GM18868 (cell line): ENCODE measurements around the gene ZNF787.
A peak's percentile ranks its signal among the peaks of the same experiment; 100 is the strongest.

Experiments used
- ATAC-seq: cut with Tn5 transposase; IDR thresholded peaks from one replicate; pipeline ENCODE4 v1.9.1; 2021; ENCODE audit warnings: mild to moderate bottlenecking, moderate library complexity; ENCODE audit not compliant: unreplicated experiment

Gene ZNF787

GRCh38 chr19:56123266-56123891 lies 2.3 kb upstream of the ZNF787 start:
- ATAC-seq, result no peak

DNA sequence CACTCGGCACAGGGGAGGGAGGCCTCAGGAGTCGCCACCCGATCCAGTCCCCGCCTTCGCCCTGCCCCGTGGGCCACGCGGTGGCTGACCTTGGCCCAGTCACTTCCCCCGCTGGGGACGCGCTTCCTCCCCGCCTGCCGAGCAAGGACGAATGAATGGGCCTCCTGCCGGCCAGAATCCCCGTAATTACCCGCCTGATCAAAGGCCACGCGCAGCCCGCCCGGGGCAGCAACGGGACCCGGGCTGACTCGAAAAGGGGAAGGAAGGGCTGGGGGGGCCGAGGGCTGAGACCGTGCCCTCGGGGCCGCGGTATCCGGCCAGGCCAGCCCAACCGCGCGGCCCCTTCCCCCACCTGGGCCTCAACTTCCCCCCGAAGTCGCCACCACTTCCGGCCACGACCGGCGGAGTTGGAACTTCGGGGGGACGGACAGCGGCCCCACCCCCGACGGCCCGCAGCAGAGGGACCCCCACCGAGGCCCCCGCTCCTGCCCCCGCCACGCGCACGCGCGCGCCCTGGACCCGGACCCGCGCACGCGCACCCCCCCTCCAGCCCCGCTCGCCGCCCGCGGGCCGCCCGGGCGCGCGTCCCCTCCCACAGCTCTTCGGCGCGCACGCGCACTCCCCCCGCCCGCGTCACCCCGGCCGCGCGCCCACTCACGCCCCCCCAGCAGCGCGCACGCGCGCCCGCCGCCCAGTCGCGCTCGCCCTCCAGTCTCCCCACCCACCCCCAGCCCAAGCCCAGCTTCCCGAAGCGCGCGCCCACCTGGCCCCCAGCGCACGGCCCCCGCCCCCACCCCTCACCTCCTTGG lies 520 bp downstream of the ZNF787 start:
- peak; percentile 22 for ATAC-seq

DNA sequence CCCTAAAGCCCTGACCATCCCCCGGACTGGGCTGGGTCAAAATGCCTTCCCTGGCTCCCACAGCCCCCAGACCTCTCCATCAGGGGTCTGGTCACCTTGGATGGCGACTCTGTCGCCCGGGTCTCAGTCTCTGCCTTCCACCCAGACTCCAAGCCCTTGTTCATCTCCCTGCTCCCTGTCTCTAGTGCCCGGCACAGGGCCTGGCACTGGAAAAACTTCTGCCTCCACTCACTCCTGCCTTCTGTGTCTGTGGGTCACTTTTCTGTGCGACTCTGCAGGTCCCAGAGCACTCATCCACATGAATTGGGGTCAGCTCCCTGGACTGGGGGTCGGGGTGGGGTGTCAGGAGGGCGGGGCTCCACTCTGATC lies 1.1 kb downstream of the ZNF787 start:
- no peak for ATAC-seq

DNA sequence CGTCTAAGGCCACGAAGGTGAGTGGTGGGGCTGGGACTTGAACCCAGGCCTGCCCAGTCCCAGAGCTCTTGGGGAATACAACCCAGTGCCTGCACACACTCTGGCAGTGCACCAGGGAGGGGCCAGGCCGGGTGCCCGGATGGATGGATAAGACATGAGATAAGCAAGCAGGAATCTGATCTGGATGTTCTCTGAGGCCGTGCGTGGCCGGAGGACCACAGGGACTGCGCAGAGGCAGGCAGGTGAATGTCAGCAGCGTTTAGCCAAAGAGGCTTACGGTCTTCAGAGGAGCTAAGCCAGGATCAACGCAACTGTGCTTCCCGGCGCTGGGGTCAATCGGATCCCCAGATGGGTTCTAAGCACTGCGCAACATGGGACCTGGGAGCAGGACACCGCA lies 1.5 kb downstream of the ZNF787 start:
- no peak for ATAC-seq

GRCh38 chr19:56118666-56119581 lies 2.2 kb downstream of the ZNF787 start:
- no peak for ATAC-seq

DNA sequence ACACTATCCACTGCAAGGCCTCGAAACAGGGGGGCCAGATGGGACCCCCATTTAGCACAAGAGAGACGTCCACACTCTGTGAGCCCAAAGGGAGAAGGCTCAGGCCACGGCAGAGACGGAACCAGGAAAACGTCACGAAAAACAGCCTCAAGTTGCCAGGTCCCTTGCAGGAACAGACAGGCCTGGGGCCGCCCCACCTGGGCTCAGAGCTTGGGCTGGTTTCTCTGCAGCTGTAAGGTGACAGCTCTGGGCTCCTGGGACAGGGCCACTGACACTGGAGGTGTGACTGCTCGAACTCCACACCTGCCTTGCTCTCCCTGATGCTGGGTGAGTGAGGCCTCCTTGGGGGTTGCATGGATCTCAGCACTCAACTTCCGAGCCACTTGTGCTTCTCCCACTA lies 3.2 kb downstream of the ZNF787 start:
- ATAC-seq, result no peak

DNA sequence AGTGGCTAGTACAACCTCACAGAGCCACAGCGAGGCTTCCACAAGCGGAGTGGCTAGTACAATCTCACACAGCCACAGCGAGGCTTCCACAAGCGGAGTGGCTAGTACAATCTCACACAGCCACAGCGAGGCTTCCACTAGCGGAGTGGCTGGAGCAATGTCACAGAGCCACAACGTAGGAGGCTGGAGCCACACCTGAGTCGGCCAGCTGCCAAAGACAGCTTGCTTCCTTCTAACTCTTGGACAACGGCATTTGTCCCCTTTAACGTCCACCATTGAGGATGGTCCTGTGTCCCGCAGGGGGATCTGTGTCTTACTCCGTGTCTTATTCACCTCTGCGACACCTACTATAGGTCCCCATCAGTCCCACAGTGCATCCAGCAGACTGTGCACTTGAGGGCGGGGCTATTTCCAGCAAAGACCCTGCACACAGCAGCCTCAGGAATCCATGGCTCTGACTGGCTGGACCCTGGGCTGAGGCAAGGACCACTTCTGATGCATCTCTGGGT lies 3.7 kb downstream of the ZNF787 start:
- no peak for ATAC-seq

GRCh38 chr19:56116606-56117005 lies 4.5 kb downstream of the ZNF787 start:
- ATAC-seq, result no peak

- ATAC-seq, result no peak
These were observed 5.6 kb downstream of the ZNF787 start for GRCh38 chr19:56115490-56115889.

- ATAC-seq, result no peak
These were observed 6.4 kb downstream of the ZNF787 start for GRCh38 chr19:56114778-56115110.

DNA sequence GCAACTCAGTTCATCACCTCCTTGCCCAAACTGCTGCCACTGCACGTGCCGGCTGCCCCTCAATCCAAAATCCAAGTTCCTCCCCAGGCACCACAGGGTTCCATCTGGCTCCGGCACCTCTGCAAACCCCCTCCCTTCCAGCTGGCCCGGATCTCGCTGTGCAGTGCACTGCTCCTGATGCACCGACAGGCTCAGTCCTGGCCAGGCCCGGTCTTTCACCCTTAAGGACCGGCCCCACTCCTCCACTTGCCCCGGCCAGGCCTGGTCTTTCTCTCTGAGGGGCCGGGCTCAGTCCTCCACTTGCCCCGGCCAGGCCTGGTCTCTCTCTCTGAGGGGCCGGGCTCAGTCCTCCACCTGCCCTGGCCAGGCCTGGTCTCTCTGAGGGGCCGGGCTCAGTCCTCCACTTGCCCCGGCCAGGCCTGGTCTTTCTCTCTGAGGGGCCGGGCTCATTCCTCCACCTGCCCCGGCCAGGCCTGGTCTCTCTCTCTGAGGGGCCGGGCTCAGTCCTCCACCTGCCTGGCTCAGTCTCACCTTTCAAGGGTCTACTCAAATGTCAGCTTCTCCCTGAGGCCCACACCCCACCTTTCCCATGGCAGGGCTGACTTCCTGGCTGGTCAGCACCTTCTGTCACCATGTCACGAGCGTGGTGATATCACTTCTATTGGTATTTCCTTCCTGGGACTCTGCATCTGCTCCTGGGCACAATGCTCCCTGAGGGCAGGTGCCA lies 6.9 kb downstream of the ZNF787 start:
- ATAC-seq, result no peak

DNA sequence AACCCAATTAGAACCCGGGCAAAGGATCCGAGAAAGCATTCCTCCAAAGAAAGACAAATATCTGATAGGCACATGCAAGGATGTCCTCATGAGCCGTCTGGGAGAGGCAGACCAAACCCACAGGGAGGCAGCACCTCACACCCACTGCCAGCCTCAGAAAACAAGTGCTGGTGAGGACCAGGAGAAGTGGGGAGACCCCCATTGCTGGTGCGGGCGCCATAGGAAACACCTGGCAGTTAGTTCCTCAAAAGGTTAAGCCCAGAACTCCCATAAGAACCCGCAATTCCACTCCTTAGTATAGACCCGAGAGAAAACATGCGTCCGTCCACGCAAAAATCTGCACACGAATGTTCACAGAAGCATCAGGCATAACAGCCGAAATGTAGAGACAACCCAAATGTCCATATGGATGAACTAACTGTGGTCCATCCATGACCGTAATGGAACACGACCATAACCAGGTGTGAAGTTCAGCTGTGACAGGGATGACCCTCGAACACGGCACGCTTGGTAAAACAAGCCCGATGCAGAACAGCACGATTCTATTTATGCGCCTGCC lies 7.9 kb downstream of the ZNF787 start:
- no peak for ATAC-seq

- no peak for ATAC-seq
These were observed 8.8 kb downstream of the ZNF787 start for GRCh38 chr19:56112313-56112709.

- ATAC-seq, result peak; percentile 85
These were observed 9.3 kb downstream of the ZNF787 start for GRCh38 chr19:56111601-56112312.

GRCh38 chr19:56110515-56111448 lies 10.3 kb downstream of the ZNF787 start:
- ATAC-seq, result no peak

DNA sequence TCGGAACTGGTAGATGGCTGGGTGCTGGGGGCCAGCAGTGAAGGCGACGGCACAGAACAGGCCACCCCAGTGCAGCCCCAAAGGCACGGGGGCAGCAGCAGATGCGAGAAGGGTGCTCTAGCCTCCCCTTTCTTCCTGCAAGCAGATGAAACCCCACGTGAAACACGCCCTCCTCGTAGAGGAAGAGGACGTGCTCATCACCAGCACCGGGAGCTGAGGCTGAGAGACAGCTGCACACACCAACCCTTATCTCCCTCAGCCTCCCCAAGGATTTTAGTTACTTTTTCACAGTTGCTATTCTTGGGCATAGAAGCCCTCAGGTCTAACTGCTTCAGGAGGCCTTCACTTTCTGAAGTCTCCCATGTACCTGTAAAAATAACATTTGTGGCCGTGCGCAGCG lies 11.9 kb downstream of the ZNF787 start:
- ATAC-seq, result no peak

- no peak for ATAC-seq
These were observed 12.5 kb downstream of the ZNF787 start for GRCh38 chr19:56108447-56109195.
